B cell (primary cell): ENCODE data around the gene KRT84. TPM values are rescaled to one million over a fixed set of nuclear protein-coding genes. Genes with fewer than 3 reads are reported as not detected.

Experiments
- ATAC-seq: fragments of 200-7000 bp; cut with Tn5 transposase; one replicate; pipeline ENCODE4 v1.10.0; 2021; ENCODE audit warnings: low read depth, mild to moderate bottlenecking, moderate number of reproducible peaks, moderate library complexity
- CTCF ChIA-PET: fragments of 350-600 bp; sonication (Branson Sonifier 250); formaldehyde crosslinking; loops from one replicate; lab custom pipeline; 2021; ENCODE audit warnings: antibody characterized with exemption, inconsistent platforms; lab: Charles Lee
- POLR2A ChIA-PET: fragments of 350-600 bp; sonication (Branson Sonifier 250); formaldehyde crosslinking; loops from one replicate; lab custom pipeline; 2021; ENCODE audit warnings: antibody characterized with exemption; lab: Charles Lee
- DNase-seq: peaks from one replicate; pipeline ENCODE4 v3.0.0; 2013
- H2AFZ ChIP-seq: 2 replicates; pipeline ENCODE4 v1.6.1; 2012; ENCODE audit warnings: mild to moderate bottlenecking, low read depth, low read length; ENCODE audit not compliant: insufficient read depth, poor library complexity, severe bottlenecking
- H3K27ac ChIP-seq, 2 donors: 1 replicate in 1 of 2; 2 replicates in 1 of 2; pipeline ENCODE4 v1.5.1; 2012 to 2013; ENCODE audit warnings: low read length in 2 of 2, mild to moderate bottlenecking in 2 of 2, moderate library complexity in 1 of 2
- H3K27me3 ChIP-seq, 4 experiments: fragments of 200-600 bp in 1 of 4; sonication (generic) in 1 of 4; replicated peaks in 1 of 4; 1 replicate in 2 of 4; 2 replicates in 2 of 4; pipeline versions ENCODE4 v1.6.1 to v1.7.0; 2013 to 2016; ENCODE audit warnings: low read length in 3 of 4, mild to moderate bottlenecking in 2 of 4, mixed read lengths in 1 of 4, moderate library complexity in 1 of 4; ENCODE audit not compliant: insufficient read depth in 4 of 4, control insufficient read depth in 3 of 4; ENCODE audit errors: control extremely low read depth in 1 of 4
- H3K36me3 ChIP-seq, 2 experiments: replicated peaks in 1 of 2; 1 replicate in 1 of 2; 2 replicates in 1 of 2; pipeline versions ENCODE4 v1.6.1 to v1.7.1; 2013; ENCODE audit warnings: low read length in 1 of 2; ENCODE audit not compliant: insufficient read depth in 2 of 2, control insufficient read depth in 1 of 2; ENCODE audit errors: control extremely low read depth in 1 of 2, extremely low read depth in 1 of 2
- H3K4me1 ChIP-seq, 2 donors: fragments of 200-600 bp in 1 of 2; sonication (generic) in 1 of 2; 1 replicate in 1 of 2; 2 replicates in 1 of 2; pipeline versions ENCODE4 v1.5.1 to v1.6.1; 2013 to 2017; ENCODE audit warnings: low read length in 2 of 2; ENCODE audit not compliant: control insufficient read depth in 2 of 2, insufficient read depth in 2 of 2
- H3K4me2 ChIP-seq: replicated peaks from 2 replicates; pipeline ENCODE3; 2012; ENCODE audit warnings: mild to moderate bottlenecking, low read depth, low read length; ENCODE audit not compliant: poor library complexity, severe bottlenecking
- H3K4me3 ChIP-seq, 5 experiments: fragments of 200-600 bp in 1 of 5; sonication (generic) in 1 of 5; 1 replicate in 3 of 5; 2 replicates in 2 of 5; pipeline versions ENCODE4 v1.5.1 to v1.7.0; 2011 to 2016; ENCODE audit warnings: low read length in 4 of 5, mild to moderate bottlenecking in 4 of 5, low read depth in 2 of 5, control low read depth in 1 of 5, moderate library complexity in 1 of 5; ENCODE audit not compliant: insufficient read depth in 1 of 5; ENCODE audit errors: control extremely low read depth in 1 of 5, extremely low read depth in 1 of 5
- H3K79me2 ChIP-seq: fragments of 200-600 bp; sonication (generic); one replicate; pipeline ENCODE4 v1.6.0; 2016; ENCODE audit warnings: low read length; ENCODE audit not compliant: control insufficient read depth, insufficient read depth
- H3K9ac ChIP-seq: fragments of 200-600 bp; sonication (generic); 2 replicates; pipeline ENCODE4 v1.6.1; 2017; ENCODE audit warnings: mild to moderate bottlenecking, low read length, moderate library complexity
- H3K9me3 ChIP-seq, 3 donors: one replicate each; pipeline versions ENCODE4 v1.6.1 to v1.7.1; 2013; ENCODE audit warnings: low read length in 2 of 3; ENCODE audit not compliant: control insufficient read depth in 2 of 3, insufficient read depth in 1 of 3; ENCODE audit errors: control extremely low read depth in 1 of 3
- H4K20me1 ChIP-seq: 2 replicates; pipeline ENCODE4 v1.6.0; 2012; ENCODE audit warnings: mild to moderate bottlenecking, low read length; ENCODE audit not compliant: insufficient read depth, control insufficient read depth, poor library complexity, severe bottlenecking
- H3K27ac Mint-ChIP-seq: one replicate; pipeline ENCODE4 v1.8.0; 2021; ENCODE audit warnings: mixed read lengths
- H3K27me3 Mint-ChIP-seq: one replicate; pipeline ENCODE4 v1.8.0; 2021; ENCODE audit warnings: mixed read lengths
- H3K4me1 Mint-ChIP-seq: one replicate; pipeline ENCODE4 v1.8.0; 2021; ENCODE audit warnings: mixed read lengths
- H3K4me3 Mint-ChIP-seq: one replicate; pipeline ENCODE4 v1.8.0; 2021; ENCODE audit warnings: mixed read lengths
- H3K9me3 Mint-ChIP-seq: one replicate; pipeline ENCODE4 v1.8.0; 2022; ENCODE audit warnings: mixed read lengths; ENCODE audit not compliant: insufficient read depth
- CTCF ChIP-seq: fragments of 200-600 bp; IDR thresholded peaks from one replicate; pipeline ENCODE4 v1.8.0; 2022; ENCODE audit warnings: antibody characterized with exemption, mild to moderate bottlenecking
- EZH2 ChIP-seq: IDR thresholded peaks from 2 replicates; pipeline ENCODE4 v1.6.1; 2012; ENCODE audit warnings: borderline replicate concordance, low read depth, mild to moderate bottlenecking, moderate library complexity, low read length; ENCODE audit not compliant: insufficient read depth, poor library complexity, severe bottlenecking
- WGBS: methylation state at CpG from one replicate; pipeline ENCODE4 v1.1.5; 2013; ENCODE audit warnings: missing lambda C conversion rate; ENCODE audit not compliant: insufficient coverage; 5-methylcytosine and 5-hydroxymethylcytosine counted together
- intact Hi-C: fragments of 100-400 bp; cut with micrococcal nuclease; formaldehyde crosslinking; loops from one replicate; pipeline ENCODE4 v1.10.0; 2022
- polyA plus RNA-seq: library from polyadenylated mRNA; depleted of rRNA; stranded (reverse); fragments of >200 nt; gene quantifications from 2 replicates; pipeline ENCODE4 v1.2.3, GENCODE V29; 2012
- total RNA-seq, 2 donors: library from RNA; stranded (reverse); fragments of 120-200 nt in 1 of 2; gene quantifications; 1 replicate in 1 of 2; 2 replicates in 1 of 2; pipeline versions ENCODE4 v1.2.3 to v1.2.4, GENCODE V29; 2013 to 2022

Gene KRT84
- total and polyA plus RNA-seq, 2 donors (not counting 1 experiment from before 2014, with no cell fraction given), result not detected

- peaks cover 3% of the 10 kb centered on the region for H3K9me3 Mint-ChIP-seq
- H3K27ac ChIP-seq, result no peak overlapping the region
- POLR2A ChIA-PET, result no interaction called here
- H3K9ac ChIP-seq, result no peak overlapping the region
- intact Hi-C loops, result loop anchor here (2.0 kb wide), 1 partner anchor 507 kb away; no protein-coding TSS in a partner anchor
- no peak overlapping the region for H3K4me3 Mint-ChIP-seq
- H3K79me2 ChIP-seq, result no peaks in the 10 kb centered on the region
- H4K20me1 ChIP-seq, result no peaks in the 10 kb centered on the region
- DNase-seq, result no peak
- no peaks in the 10 kb centered on the region for H3K9me3 ChIP-seq
- H3K4me3 ChIP-seq, result no peak overlapping the region
- H3K27me3 ChIP-seq, result peaks cover 0 to 11% (median 4%) of the 10 kb centered on the region in 4 experiments
- TF ChIP-seq EZH2 (no peak), CTCF (no peak)
- H3K27ac Mint-ChIP-seq, result no peak overlapping the region
- H3K4me1 Mint-ChIP-seq, result no peaks in the 10 kb centered on the region
- no peak overlapping the region for H2AFZ ChIP-seq
- H3K27me3 Mint-ChIP-seq, result peaks cover 29% of the 10 kb centered on the region
- no peak overlapping the region for H3K4me2 ChIP-seq
- CTCF ChIA-PET, result interaction anchor here (1.4 to 3.0 kb wide), 4 partner anchors 12 to 609 kb away, joined by 3 to 16 read pairs (median 8); no protein-coding TSS in a partner anchor
- no peaks in the 10 kb centered on the region for H3K4me1 ChIP-seq
- 96% methylated on average over 3 of the region's 3 CpGs for WGBS
- no peak for ATAC-seq
- no peaks in the 10 kb centered on the region for H3K36me3 ChIP-seq
Observed at GRCh38 chr12:52371716-52372115, 13.7 kb downstream of the KRT84 start.

- Mint-ChIP-seq H3K4me3 (no peak overlapping the region), H3K27me3 (peaks cover 27% of the 10 kb centered on the region)
- no peak for TF ChIP-seq EZH2
- TF ChIP-seq CTCF, result no peak
Observed at GRCh38 chr12:52370926-52371608, 14.4 kb downstream of the KRT84 start.

More at GRCh38 chr12:52370926-52371608, 14.4 kb downstream of the KRT84 start:
- Histone ChIP-seq H2AFZ (no peak overlapping the region), H3K27me3 (peaks cover 0 to 11% (median 4%) of the 10 kb centered on the region in 4 experiments), H4K20me1 (no peaks in the 10 kb centered on the region), H3K4me3 (no peak overlapping the region), H3K36me3 (no peaks in the 10 kb centered on the region), H3K27ac (no peak overlapping the region), H3K9me3 (no peaks in the 10 kb centered on the region), H3K4me2 (no peak overlapping the region), H3K9ac (no peak overlapping the region), H3K4me1 (no peaks in the 10 kb centered on the region), H3K79me2 (no peaks in the 10 kb centered on the region)
- no peaks in the 10 kb centered on the region for H3K4me1 Mint-ChIP-seq
- POLR2A ChIA-PET, result no interaction called here
- CTCF ChIA-PET, result interaction anchor here (1.4 to 3.0 kb wide), 3 partner anchors 13 to 610 kb away, joined by 3 to 16 read pairs (median 7); no protein-coding TSS in a partner anchor
- peaks cover 3% of the 10 kb centered on the region for H3K9me3 Mint-ChIP-seq
- intact Hi-C loops, result no loop called here
- no peak overlapping the region for H3K27ac Mint-ChIP-seq
- DNase-seq (no peak), ATAC-seq (no peak)
- WGBS, result 89% methylated on average over 8 of the region's 12 CpGs
